HEK293 (cell line): ENCODE results near the gene TMEM45A.

Source experiments
- ZNF10 ChIP-seq: fragments of 450-650 bp; formaldehyde crosslinking; IDR thresholded peaks from 2 replicates; pipeline ENCODE4 v1.5.1; 2017; ENCODE audit warnings: missing biosample characterization, missing genetic modification characterization
- ZNF785 ChIP-seq: fragments of 450-650 bp; formaldehyde crosslinking; IDR thresholded peaks from 2 replicates; pipeline ENCODE4 v1.5.1; 2016; ENCODE audit warnings: missing biosample characterization, missing genetic modification characterization

DNA sequence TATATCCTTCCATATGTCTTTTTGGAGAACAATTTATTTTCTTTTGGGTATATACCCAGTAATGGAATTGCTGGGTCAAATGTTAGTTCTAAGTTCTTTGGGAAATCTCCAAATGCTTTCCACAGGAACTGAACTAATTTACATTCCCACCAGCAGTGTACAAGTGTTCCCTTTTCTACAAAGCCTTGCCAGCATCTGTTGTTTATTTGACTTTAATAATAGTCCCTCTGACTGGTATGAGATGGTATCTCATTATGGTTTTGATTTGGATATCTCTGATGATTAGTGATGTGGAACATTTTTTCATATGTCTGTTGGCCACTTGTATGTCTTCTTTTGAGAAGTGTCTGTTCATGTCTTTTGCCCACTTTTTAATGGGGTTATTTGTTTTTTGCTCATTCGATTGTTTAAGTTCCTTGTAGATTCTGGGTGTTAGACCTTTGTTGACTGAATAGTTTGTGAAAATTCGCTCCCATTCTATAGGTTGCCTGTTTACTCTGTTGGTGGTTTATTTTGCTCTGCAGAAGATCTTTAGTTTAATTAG, 48.4 kb downstream of the TMEM45A start:
- TF ChIP-seq ZNF785 (tag by site-specific recombination) = no peak
- no peak for TF ChIP-seq ZNF10 (tag by site-specific recombination)
